Measurements from ENCODE around the gene CHST8. TPM values are rescaled to one million over a fixed set of nuclear protein-coding genes. Genes with fewer than 3 reads are reported as not detected.

The CHST8 gene
- total RNA-seq, 1 experiment from 2014 or later, result 33.5 TPM

DNA sequence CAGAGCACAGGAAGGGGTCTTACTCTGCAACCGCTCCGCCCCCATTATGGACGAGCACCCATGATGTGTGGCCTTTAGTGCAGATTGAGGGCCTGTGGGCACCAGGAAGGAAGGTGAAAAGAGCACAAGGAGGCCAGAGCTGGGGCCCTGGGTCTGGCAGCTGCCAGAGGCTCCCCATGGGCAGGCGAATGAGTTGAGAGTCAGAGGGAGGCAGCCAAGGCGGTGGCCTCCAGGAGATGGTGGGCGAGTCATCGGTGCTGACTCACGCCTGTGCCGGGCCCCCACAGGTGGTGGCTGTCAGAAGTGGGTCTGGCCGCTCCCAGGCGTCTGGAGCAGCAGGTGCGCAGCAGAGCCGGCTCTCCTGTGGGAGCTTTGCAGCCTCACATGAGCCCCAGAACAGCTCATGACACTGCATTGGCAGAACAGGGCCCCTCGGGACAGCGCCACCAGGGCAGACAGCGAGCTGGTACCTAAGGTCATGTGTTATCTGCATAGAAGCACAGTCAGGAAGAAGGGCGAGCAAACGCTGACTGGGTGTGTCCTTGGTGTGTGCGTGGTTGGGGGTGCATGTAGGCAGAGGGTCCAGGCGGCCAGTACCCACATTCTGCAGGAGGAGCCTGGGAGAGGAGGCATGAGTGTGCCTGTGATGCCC, 68.8 kb downstream of the CHST8 start:
- Mint-ChIP-seq H3K27me3 (ENCODE audit: low read depth) (no peaks in the 10 kb centered on the region; the same call in 1 of the 2 replicates), H3K4me3 (no peak overlapping the region), H3K4me1 (peaks cover 10% of the 10 kb centered on the region), H3K36me3 (no peaks in the 10 kb centered on the region), H3K27ac (peak overlapping the region; percentile 27; the same call in 1 of the 2 replicates), H3K9me3 (no peaks in the 10 kb centered on the region)
- POLR2A ChIA-PET, result no interaction called here
- ATAC-seq, result no peak
- TF ChIP-seq, protein P1, sequence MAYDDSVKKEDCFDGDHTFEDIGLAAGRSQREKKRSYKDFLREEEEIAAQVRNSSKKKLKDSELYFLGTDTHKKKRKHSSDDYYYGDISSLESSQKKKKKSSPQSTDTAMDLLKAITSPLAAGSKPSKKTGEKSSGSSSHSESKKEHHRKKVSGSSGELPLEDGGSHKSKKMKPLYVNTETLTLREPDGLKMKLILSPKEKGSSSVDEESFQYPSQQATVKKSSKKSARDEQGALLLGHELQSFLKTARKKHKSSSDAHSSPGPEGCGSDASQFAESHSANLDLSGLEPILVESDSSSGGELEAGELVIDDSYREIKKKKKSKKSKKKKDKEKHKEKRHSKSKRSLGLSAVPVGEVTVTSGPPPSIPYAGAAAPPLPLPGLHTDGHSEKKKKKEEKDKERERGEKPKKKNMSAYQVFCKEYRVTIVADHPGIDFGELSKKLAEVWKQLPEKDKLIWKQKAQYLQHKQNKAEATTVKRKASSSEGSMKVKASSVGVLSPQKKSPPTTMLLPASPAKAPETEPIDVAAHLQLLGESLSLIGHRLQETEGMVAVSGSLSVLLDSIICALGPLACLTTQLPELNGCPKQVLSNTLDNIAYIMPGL (CRISPR knock-in tag; IDR thresholded peaks at IDR 0.05), result no peak
- TF ChIP-seq, protein P2, sequence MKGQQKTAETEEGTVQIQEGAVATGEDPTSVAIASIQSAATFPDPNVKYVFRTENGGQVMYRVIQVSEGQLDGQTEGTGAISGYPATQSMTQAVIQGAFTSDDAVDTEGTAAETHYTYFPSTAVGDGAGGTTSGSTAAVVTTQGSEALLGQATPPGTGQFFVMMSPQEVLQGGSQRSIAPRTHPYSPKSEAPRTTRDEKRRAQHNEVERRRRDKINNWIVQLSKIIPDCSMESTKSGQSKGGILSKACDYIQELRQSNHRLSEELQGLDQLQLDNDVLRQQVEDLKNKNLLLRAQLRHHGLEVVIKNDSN (CRISPR knock-in tag; IDR thresholded peaks at IDR 0.05), result no peak
- TF ChIP-seq FOXK1 (CRISPR knock-in tag; IDR thresholded peaks at IDR 0.05) (no peak), GTF2I (CRISPR knock-in tag; conservative IDR thresholded peaks at IDR 0.05) (no peak), SMAD3 (CRISPR knock-in tag; IDR thresholded peaks at IDR 0.05; ENCODE audit: borderline replicate concordance) (no peak), JUN (CRISPR knock-in tag; IDR thresholded peaks at IDR 0.05) (no peak), HMGA2 (CRISPR knock-in tag; IDR thresholded peaks at IDR 0.05) (no peak), ZNF396 (CRISPR knock-in tag; IDR thresholded peaks at IDR 0.05; ENCODE audit: borderline replicate concordance) (no peak), FOXP1 (CRISPR knock-in tag; IDR thresholded peaks at IDR 0.05; ENCODE audit: borderline replicate concordance) (no peak), MYBL2 (CRISPR knock-in tag; IDR thresholded peaks at IDR 0.05) (no peak)
- TF ChIP-seq, protein P3, sequence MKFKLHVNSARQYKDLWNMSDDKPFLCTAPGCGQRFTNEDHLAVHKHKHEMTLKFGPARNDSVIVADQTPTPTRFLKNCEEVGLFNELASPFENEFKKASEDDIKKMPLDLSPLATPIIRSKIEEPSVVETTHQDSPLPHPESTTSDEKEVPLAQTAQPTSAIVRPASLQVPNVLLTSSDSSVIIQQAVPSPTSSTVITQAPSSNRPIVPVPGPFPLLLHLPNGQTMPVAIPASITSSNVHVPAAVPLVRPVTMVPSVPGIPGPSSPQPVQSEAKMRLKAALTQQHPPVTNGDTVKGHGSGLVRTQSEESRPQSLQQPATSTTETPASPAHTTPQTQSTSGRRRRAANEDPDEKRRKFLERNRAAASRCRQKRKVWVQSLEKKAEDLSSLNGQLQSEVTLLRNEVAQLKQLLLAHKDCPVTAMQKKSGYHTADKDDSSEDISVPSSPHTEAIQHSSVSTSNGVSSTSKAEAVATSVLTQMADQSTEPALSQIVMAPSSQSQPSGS (CRISPR knock-in tag; IDR thresholded peaks at IDR 0.05; ENCODE audit: borderline replicate concordance, low read depth), result no peak
- TF ChIP-seq, protein P4, sequence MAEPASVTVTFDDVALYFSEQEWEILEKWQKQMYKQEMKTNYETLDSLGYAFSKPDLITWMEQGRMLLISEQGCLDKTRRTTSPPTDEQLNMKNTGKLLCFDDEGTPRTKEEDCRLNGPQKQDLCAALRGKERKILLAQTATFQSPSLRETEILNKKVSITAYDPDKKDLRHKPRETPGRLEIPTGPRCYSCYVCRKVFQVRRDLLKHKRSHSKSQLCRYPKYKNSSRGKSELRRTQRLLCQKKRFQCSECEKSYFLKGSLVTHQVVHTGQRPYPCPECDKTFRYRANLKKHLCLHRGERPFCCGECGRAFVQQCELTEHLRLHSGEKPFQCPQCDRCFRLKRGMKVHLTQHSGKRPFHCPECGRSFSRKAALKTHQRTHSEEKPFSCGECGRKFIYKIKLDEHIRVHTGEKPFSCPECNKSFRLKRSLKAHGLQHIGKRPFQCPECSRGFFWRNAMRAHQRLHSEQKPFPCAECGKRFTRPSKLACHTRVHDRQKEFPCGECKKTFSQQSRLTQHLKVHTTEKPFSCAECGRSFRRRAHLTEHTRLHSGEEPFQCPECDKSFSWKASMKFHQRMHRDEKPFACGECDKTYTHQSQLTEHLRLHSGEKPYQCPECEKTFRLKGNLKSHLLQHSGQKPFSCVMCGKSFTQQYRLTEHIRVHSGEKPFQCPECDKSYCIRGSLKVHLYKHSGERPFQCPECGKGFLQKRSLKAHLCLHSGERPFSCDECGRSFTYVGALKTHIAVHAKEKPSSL (CRISPR knock-in tag; conservative IDR thresholded peaks at IDR 0.05), result no peak
- TF ChIP-seq, protein P5, sequence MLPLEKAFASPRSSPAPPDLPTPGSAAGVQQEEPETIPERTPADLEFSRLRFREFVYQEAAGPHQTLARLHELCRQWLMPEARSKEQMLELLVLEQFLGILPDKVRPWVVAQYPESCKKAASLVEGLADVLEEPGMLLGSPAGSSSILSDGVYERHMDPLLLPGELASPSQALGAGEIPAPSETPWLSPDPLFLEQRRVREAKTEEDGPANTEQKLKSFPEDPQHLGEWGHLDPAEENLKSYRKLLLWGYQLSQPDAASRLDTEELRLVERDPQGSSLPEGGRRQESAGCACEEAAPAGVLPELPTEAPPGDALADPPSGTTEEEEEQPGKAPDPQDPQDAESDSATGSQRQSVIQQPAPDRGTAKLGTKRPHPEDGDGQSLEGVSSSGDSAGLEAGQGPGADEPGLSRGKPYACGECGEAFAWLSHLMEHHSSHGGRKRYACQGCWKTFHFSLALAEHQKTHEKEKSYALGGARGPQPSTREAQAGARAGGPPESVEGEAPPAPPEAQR (CRISPR knock-in tag; IDR thresholded peaks at IDR 0.05), result no peak
- TF ChIP-seq, protein P6, sequence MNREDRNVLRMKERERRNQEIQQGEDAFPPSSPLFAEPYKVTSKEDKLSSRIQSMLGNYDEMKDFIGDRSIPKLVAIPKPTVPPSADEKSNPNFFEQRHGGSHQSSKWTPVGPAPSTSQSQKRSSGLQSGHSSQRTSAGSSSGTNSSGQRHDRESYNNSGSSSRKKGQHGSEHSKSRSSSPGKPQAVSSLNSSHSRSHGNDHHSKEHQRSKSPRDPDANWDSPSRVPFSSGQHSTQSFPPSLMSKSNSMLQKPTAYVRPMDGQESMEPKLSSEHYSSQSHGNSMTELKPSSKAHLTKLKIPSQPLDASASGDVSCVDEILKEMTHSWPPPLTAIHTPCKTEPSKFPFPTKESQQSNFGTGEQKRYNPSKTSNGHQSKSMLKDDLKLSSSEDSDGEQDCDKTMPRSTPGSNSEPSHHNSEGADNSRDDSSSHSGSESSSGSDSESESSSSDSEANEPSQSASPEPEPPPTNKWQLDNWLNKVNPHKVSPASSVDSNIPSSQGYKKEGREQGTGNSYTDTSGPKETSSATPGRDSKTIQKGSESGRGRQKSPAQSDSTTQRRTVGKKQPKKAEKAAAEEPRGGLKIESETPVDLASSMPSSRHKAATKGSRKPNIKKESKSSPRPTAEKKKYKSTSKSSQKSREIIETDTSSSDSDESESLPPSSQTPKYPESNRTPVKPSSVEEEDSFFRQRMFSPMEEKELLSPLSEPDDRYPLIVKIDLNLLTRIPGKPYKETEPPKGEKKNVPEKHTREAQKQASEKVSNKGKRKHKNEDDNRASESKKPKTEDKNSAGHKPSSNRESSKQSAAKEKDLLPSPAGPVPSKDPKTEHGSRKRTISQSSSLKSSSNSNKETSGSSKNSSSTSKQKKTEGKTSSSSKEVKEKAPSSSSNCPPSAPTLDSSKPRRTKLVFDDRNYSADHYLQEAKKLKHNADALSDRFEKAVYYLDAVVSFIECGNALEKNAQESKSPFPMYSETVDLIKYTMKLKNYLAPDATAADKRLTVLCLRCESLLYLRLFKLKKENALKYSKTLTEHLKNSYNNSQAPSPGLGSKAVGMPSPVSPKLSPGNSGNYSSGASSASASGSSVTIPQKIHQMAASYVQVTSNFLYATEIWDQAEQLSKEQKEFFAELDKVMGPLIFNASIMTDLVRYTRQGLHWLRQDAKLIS (CRISPR knock-in tag; IDR thresholded peaks at IDR 0.05; ENCODE audit: borderline replicate concordance), result no peak
- DNase-seq (ENCODE audit: low spot score), result no peak
- CTCF ChIA-PET, result no interaction called here

Measured in WTC11 (cell line).